Retinal pigment epithelial cell (primary cell): ENCODE data around the gene IL13RA1.
"Not testable (repeated sequence)": the region's sequence is repeated elsewhere in the genome, so short reads cannot be mapped to it uniquely, and the experiment has no call there.

Experiments used
- DNase-seq: peaks from one replicate; pipeline ENCODE4 v3.0.0-alpha.2; 2010; ENCODE audit warnings: low read depth
- H3K4me3 ChIP-seq: 2 replicates; pipeline ENCODE4 v1.5.1; 2011; ENCODE audit warnings: mild to moderate bottlenecking, low read length, control low read depth, moderate library complexity
- TF ChIP-seq, protein P1 (sequence below): conservative IDR thresholded peaks from 2 replicates; pipeline ENCODE4 v1.5.1; 2011; ENCODE audit warnings: low read depth, low read length, control low read depth, inconsistent platforms

IL13RA1 gene

DNA sequence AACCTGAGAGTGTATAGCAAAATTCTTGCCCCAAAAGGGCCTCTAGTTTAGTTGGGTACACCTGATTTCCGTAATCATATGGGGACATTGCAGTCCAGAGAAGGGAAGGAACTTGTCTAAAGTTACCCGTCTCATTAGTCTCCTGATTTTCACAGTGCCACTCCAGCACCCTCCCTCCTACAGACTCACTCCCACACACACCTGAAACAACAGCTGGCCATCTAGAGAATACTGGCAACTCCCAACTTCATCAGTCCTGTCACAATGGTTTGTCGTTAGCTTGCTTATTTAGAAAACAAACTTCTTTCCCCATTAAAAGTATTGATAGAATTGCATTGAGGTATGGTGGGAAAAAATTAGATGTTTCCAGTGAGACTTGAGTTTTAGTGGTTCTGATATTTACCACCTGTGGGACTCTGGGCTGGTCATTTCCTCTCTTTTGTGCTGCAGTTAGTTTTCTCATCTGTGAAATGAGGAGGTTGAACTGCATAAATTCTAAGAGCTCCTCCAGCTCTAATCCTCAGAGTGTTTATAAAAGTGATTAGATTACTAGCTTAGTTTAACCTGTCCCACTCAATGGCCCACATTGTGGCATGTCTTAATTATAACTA is 1.7 kb downstream of the IL13RA1 start:
- H3K4me3 ChIP-seq, result no peak overlapping the region
- TF ChIP-seq, protein P1, sequence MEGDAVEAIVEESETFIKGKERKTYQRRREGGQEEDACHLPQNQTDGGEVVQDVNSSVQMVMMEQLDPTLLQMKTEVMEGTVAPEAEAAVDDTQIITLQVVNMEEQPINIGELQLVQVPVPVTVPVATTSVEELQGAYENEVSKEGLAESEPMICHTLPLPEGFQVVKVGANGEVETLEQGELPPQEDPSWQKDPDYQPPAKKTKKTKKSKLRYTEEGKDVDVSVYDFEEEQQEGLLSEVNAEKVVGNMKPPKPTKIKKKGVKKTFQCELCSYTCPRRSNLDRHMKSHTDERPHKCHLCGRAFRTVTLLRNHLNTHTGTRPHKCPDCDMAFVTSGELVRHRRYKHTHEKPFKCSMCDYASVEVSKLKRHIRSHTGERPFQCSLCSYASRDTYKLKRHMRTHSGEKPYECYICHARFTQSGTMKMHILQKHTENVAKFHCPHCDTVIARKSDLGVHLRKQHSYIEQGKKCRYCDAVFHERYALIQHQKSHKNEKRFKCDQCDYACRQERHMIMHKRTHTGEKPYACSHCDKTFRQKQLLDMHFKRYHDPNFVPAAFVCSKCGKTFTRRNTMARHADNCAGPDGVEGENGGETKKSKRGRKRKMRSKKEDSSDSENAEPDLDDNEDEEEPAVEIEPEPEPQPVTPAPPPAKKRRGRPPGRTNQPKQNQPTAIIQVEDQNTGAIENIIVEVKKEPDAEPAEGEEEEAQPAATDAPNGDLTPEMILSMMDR, result no peak
- no peak for DNase-seq

DNA sequence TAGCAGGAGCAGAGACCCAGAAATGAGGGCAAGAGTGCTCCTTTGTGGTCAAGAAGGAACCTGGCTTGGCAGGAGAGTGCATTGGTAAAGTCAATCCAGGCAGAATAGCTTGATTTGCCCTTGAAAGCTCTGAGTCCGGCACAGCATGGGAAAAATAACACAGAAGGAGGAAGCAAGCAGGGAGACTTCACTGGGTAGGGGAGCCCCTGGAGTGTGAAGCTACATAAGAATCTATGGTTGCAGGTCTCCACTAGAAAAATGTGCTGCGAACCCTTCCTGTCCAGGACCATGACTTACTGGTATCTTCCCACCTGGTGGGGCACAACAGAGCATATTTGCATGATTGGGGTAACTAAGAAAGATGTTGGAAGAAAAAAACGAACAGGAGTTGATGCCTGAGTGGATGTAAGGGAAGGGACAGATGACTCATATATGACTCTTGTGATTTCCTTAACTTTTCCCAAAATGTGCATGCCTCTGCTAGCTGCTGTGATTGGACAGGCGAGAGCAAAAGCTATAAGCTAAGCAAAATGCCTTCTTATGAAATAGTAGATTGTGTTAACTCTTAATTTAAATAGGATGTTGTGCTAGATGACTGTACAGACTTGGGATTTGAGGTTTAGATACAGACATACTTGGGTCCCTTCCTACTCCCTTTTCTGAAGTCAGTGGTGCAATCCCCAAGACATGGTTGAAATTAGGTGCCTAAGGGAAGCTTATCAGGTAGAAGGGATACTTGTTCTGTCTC is 3.3 kb downstream of the IL13RA1 start:
- H3K4me3 ChIP-seq, result no peak overlapping the region
- DNase-seq, result no peak
- TF ChIP-seq, protein P1, result no peak

DNA sequence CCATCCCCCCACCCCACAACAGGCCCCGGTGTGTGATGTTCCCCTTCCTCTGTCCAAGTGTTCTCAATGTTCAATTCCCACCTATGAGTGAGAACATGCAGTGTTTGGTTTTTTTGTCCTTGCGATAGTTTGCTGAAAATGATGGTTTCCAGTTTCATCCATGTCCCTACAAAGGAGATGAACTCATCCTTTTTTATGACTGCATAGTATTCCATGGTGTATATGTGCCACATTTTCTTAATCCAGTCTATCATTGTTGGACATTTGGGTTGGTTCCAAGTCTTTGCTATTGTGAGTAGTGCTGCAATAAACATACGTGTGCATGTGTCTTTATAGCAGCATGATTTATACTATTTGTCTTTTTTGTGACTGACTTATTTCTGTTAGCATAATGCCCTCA is 5.1 kb downstream of the IL13RA1 start:
- not testable (repeated sequence) for H3K4me3 ChIP-seq, DNase-seq

DNA sequence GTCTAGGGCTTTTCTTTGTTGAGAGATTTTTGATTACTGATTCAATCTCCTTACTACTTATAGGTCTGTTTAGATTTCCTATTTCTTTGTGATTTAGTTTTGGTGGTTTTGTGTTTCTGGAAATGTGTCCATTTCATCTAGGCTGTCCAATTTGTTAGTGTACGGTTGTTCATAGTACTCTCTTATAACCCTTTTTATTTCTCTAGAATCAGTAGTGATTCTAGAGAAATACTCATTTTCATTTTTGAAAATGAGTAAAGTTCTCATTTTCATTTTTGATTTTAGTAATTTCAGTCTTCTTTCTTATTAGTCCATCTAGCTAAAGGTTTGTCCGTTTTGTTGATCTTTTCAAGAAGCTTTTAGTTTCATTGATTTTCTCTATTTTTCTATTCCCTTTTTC is 7.5 kb downstream of the IL13RA1 start:
- H3K4me3 ChIP-seq, result no peak overlapping the region
- TF ChIP-seq, protein P1, result no peak
- no peak for DNase-seq

DNA sequence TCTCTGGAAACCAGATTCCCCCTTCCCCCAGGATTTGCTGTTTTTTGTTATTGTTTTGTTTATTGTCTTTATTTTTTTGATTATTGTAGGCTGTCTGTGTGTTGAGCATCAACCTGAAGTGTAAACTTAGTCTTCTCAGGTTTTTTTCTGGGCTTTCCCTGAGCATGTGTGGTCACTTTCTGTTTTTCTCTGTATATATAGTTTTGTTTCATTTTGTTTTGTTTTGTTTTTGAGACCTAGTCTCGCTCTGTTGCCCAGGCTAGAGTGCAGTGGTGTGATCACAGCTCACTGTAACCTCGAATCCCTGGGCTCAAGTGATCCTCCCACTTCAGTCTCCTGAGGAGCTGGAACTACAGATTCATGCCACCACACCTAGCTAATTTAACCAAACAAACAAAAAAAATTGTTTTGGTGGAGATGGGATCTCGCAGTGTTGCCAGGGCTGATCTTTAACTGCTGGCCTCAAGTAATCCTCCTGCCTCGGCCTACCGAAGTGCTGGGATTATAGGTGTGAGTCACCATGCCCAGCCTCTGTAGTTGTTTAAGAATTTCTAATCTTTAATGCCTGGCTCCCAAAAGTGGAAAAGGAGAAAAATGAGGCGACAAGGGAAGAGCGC is 9.1 kb downstream of the IL13RA1 start:
- H3K4me3 ChIP-seq, result no peak overlapping the region
- DNase-seq, result peak; percentile 31
- TF ChIP-seq, protein P1, result no peak

DNA sequence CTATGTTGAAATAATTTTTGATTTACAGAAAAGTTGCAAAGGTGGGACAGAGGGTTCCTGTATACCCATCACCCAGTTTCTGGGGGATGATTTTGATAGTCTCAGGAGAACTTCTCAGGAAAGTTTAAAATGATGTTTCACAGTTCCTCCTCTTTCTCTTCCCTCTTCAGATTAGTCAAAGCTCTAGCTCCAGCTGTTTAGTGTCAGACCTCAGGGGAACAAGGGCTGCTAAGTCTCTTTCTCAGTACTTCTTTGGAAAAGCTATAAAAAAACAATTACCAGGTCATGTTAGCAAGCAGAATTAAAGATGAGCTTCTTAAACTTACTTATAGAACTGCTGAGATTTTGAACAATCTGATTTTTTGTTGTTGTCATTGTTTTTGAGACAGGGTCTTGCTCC is 12.2 kb downstream of the IL13RA1 start:
- no peak overlapping the region for H3K4me3 ChIP-seq
- no peak for DNase-seq
- TF ChIP-seq, protein P1, result no peak

DNA sequence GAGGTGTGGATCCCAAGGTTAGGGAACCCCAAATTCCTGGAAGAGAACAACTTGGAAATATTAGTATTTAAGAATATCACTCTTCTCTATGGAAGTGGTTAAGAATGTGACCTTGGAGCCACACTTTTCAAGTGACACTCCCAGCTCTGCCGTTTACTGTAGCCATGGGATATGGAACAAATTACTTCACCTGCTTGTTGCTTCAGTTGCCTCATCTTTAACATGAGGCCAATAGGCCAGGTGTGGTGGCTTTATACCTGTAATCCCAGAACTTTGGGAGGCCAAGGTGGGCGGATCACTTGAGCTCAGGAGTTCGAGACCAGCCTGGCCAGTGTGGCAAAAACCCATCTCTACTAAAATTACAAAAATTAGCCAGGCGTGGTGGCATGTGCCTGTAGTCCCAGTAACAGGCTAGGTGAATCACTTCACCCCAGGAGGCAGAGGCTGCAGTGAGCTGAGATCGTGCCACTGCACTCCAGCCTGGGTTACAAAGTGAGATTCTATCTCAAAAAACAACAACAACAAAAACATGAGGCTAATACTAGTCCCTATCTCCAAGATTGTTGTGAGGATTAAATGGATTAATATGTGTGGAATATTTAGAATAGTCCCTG is 13.0 kb downstream of the IL13RA1 start:
- no peak overlapping the region for H3K4me3 ChIP-seq
- no peak for DNase-seq
- TF ChIP-seq, protein P1, result no peak
